ENCODE results near the gene SCUBE2.

The SCUBE2 gene

GRCh38 chr11:9074338-9075029, 16.9 kb downstream of the SCUBE2 start:
- no peak for DNase-seq (ENCODE audit: low read depth, low spot score)

- no peak for DNase-seq (ENCODE audit: low read depth, low spot score)
Measured at GRCh38 chr11:9073466-9074225, 17.8 kb downstream of the SCUBE2 start.

- DNase-seq (ENCODE audit: low read depth, low spot score), result no peak
Measured at GRCh38 chr11:9072626-9073176, 18.7 kb downstream of the SCUBE2 start.

- no peak for DNase-seq (ENCODE audit: low read depth, low spot score)
Measured at GRCh38 chr11:9071692-9072091, 19.7 kb downstream of the SCUBE2 start.

- no peak for DNase-seq (ENCODE audit: low read depth, low spot score)
Measured at GRCh38 chr11:9070749-9071491, 20.5 kb downstream of the SCUBE2 start.

GRCh38 chr11:9069862-9070470, 21.4 kb downstream of the SCUBE2 start:
- DNase-seq (ENCODE audit: low read depth, low spot score), result no peak

- DNase-seq (ENCODE audit: low read depth, low spot score), result no peak
Measured at GRCh38 chr11:9069256-9069655, 22.1 kb downstream of the SCUBE2 start.

GRCh38 chr11:9066433-9066925, 24.9 kb downstream of the SCUBE2 start:
- no peak for DNase-seq (ENCODE audit: low read depth, low spot score)

- no peak for DNase-seq (ENCODE audit: low read depth, low spot score)
Measured at GRCh38 chr11:9065607-9066432, 25.6 kb downstream of the SCUBE2 start.

- DNase-seq (ENCODE audit: low read depth, low spot score), result no peak
Measured at GRCh38 chr11:9061807-9062206, 29.6 kb downstream of the SCUBE2 start.

- DNase-seq (ENCODE audit: low read depth, low spot score), result no peak
Measured at GRCh38 chr11:9060700-9061111, 30.7 kb downstream of the SCUBE2 start.

- no peak for DNase-seq (ENCODE audit: low read depth, low spot score)
Measured at GRCh38 chr11:9059406-9059805, 32.0 kb downstream of the SCUBE2 start.

- no peak for DNase-seq (ENCODE audit: low read depth, low spot score)
Measured at GRCh38 chr11:9057888-9058287, 33.5 kb downstream of the SCUBE2 start.

GRCh38 chr11:9057007-9057406, 34.4 kb downstream of the SCUBE2 start:
- peak; percentile 22 for DNase-seq (ENCODE audit: low read depth, low spot score)

GRCh38 chr11:9056467-9056866, 34.9 kb downstream of the SCUBE2 start:
- DNase-seq (ENCODE audit: low read depth, low spot score), result no peak

GRCh38 chr11:9053316-9054035, 37.9 kb downstream of the SCUBE2 start:
- peak; percentile 36 for DNase-seq (ENCODE audit: low read depth, low spot score)

GRCh38 chr11:9052316-9052715, 39.1 kb downstream of the SCUBE2 start:
- DNase-seq (ENCODE audit: low read depth, low spot score), result no peak

GRCh38 chr11:9049959-9050358, 41.4 kb downstream of the SCUBE2 start:
- DNase-seq (ENCODE audit: low read depth, low spot score), result no peak

- DNase-seq (ENCODE audit: low read depth, low spot score), result no peak
Measured at GRCh38 chr11:9047964-9048523, 43.4 kb downstream of the SCUBE2 start.

- DNase-seq (ENCODE audit: low read depth, low spot score), result no peak
Measured at GRCh38 chr11:9046481-9046880, 44.9 kb downstream of the SCUBE2 start.
